HG03097 (cell line): Measurements from ENCODE around the gene INO80.
A peak's percentile ranks its signal among the peaks of the same experiment; 100 is the strongest.

ENCODE experiments used
- ATAC-seq: cut with Tn5 transposase; IDR thresholded peaks from one replicate; pipeline ENCODE4 v1.9.1; 2021; ENCODE audit not compliant: unreplicated experiment, low FRiP score

The INO80 gene

DNA sequence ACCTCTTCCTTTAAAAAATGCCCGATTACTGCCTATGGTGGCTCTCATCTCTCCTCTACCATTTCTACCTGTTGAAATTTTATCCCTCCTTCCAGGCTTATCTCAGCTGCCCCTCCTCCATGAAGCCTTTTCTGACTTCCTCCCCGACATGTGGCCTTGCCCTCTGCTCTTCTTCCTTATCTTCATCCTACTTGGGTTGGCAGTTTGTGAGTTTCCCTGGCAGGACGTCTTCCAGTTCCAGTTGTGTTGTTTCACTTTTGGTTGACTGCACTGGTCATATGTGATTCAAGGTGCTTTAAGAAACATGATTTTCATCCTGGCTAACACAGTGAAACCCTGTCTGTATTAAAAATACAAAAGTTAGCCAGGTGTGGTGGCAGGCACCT, 182.6 kb downstream of the INO80 start:
- no peak for ATAC-seq

DNA sequence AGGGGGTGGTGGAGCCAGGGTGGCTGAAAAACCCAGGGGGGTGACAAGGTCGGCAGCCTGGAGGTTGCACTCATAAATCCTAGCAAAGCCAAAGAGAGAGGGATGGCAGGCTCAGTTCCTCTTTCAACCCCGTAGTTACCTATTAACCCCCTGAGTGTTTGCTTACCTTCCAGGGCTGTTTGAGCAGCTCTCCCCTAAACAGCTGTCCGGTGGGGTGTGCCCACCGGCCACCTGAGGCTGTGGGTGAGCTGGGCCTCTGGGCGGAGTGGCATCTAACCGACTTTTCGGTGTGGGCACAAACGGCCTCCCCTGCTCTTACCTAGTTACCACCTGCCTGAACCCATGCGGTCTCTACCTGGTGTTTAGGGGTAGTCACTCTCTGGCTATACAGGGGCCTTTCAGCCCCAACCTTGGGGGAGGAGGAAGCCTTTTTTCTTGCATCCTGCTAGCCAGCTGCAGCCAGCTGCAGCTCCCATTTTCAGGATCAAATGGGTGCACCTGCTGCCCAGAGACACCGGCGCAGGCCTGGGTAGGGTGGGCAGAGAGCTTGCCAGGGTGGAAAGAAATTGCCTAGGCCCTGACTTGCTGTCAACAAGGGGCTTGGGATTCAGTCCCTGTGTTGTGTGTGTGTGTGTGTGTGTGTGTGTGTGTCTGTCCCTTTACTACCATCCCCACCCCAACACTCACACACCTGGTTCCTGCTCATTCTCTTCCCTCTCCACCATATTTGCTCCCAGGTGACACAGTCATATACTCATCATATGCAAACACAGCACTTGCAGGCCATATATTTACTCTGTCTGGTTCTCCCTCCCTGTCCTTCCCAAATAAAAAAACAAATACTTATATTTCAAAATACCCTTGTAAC, 183.2 kb downstream of the INO80 start:
- no peak for ATAC-seq

DNA sequence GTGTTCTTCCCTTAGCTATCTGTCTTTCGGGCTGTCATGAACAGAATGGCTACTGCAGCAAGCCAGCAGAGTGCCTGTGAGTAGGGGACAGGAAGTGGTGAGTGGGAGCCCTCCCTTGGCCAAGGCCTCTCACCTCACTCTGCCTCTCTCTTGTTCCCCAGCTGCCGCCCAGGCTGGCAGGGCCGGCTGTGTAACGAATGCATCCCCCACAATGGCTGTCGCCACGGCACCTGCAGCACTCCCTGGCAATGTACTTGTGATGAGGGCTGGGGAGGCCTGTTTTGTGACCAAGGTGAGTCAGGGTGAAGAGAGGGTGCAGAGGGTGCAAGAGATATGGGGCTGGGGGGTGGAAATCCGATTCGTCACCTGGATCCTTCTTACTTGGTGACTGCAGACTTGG, 183.9 kb downstream of the INO80 start:
- peak; percentile 30 for ATAC-seq

DNA sequence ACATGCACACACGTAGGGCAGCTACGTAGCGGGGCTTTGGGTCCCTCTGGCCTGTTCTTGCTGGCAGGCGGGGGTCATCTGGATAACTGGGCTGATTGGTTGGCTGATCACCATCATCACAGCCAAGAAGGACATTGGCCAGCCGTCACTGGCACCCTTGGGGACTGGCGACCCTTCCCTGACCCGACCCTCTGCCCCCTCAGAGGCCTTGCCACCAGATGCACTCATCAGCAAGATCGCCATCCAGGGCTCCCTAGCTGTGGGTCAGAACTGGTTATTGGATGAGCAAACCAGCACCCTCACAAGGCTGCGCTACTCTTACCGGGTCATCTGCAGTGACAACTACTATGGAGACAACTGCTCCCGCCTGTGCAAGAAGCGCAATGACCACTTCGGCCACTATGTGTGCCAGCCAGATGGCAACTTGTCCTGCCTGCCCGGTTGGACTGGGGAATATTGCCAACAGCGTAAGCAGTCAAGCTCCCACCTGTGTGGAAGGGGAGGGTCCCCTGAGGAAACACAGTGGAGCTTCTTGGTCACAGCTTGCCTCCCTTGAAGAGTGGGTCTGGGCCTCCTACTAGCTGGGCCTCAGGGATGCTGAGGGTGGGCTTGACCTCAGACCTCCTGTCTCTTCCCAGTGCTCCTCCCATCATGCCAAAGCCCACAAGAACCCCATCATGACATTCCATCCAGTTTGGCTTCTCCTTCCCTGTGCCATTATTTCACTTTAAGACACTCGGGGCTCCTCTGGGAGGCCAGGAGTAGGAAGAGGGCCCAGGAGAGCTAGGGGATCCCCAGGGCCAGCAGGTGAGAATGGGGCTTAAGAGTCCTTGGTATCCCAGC, 184.6 kb downstream of the INO80 start:
- ATAC-seq: no peak

DNA sequence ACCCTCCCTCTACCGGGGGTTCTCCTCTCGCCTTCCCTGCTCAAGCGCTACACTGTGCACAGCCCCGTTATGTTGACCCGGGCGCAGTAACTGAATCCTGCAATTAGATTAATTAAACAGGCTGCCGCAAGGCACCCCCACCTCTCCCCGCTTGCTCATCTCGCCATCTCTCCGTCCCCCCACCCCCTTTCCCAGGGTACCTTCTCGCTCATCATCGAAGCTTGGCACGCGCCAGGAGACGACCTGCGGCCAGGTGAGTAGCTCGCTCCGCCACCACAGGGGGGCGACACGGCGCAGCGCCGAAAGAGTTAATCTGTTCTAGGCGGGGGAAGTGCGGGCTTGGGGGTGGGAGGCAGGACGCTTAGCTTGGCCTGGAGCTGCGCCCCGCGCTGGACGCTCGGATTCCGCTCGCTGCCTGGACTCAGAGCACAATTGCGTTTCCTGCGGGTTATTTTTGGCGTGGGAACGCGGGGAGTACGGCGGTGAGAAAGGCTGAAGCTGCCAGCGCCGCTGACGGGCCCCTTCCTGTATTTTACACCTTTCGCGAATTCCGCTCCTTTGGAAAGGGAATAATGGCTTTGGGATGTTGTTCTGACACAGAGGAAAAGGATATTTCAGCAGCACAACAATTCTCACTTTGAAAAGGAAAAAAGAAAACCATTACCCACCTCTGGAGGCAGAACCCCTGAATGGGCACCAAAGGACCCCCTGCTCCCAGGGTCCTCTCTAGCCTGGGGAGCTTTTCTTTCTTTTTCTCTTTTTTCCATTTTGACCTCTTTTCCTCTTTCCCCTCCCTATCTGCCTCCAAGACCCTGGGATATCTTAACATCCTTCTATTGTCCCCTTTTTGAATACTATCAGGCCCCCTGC, 185.4 kb downstream of the INO80 start:
- ATAC-seq: no peak

DNA sequence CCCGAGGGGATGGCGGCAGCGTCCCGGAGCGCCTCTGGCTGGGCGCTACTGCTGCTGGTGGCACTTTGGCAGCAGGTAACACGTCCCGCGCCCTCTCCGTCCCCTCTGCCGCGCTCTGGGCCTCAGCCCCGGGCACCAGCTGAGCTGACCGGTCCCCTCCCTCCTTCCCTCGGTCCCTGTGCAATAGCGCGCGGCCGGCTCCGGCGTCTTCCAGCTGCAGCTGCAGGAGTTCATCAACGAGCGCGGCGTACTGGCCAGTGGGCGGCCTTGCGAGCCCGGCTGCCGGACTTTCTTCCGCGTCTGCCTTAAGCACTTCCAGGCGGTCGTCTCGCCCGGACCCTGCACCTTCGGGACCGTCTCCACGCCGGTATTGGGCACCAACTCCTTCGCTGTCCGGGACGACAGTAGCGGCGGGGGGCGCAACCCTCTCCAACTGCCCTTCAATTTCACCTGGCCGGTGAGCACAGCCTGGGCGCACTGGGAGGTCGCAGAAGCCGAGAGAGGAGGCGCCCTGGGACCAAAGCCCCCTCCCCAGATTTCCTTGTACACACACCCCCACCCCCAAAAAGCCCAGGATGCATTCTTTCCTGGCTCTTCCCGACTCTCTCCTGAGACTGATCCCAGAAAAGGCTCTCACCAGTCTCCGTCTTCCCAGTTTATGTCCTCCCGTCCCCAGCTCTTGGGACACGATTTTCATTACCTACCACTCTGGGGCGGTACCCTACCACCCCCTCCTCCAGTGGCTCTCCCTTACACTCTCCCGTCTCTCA, 186.2 kb downstream of the INO80 start:
- no peak for ATAC-seq
